PC-3 (cell line): Measurements from ENCODE around the gene ZNF839. TPM values are rescaled to one million over a fixed set of nuclear protein-coding genes. Genes with fewer than 3 reads are reported as not detected.

ENCODE experiments used
- ATAC-seq: fragments of 200-7000 bp; cut with Tn5 transposase; 2 replicates; pipeline ENCODE4 v1.9.1; 2020; ENCODE audit warnings: mild to moderate bottlenecking, moderate library complexity
- BruUV-seq: library from RNA; stranded (reverse); fragments of 400-500 nt; replicated peaks from 2 replicates; lab custom pipeline; 2021; lab: Mats Ljungman, UMichigan
- CTCF ChIA-PET: fragments of 300-600 bp; sonication (Branson Sonifier 250); formaldehyde crosslinking; loops from one replicate; lab custom pipeline; 2022; ENCODE audit warnings: antibody characterized with exemption; lab: Charles Lee
- POLR2A ChIA-PET: fragments of 300-600 bp; sonication (Branson Sonifier 250); formaldehyde crosslinking; loops from one replicate; lab custom pipeline; 2022; ENCODE audit warnings: antibody characterized with exemption; ENCODE audit not compliant: unreplicated experiment; lab: Charles Lee
- DNase-seq: peaks from one replicate; pipeline ENCODE4 v3.0.0-alpha.2; 2015
- H2AFZ ChIP-seq: fragments of 300-600 bp; sonication (generic); 2 replicates; pipeline ENCODE4 v1.6.0; 2016; ENCODE audit warnings: antibody characterized with exemption, low read length
- H3F3A ChIP-seq: fragments of 300-600 bp; sonication (generic); one replicate; pipeline ENCODE4 v1.6.0; 2017; ENCODE audit warnings: antibody characterized with exemption, low read length, control low read depth, mild to moderate bottlenecking; ENCODE audit not compliant: unreplicated experiment
- H3K27ac ChIP-seq: fragments of 300-600 bp; sonication (generic); 2 replicates; pipeline ENCODE4 v1.5.1; 2016; ENCODE audit warnings: mild to moderate bottlenecking, low read length
- H3K27me3 ChIP-seq: fragments of 300-600 bp; sonication (generic); 2 replicates; pipeline ENCODE4 v1.6.1; 2016; ENCODE audit warnings: low read length, mixed read lengths
- H3K36me3 ChIP-seq: fragments of 300-600 bp; sonication (generic); 2 replicates; pipeline ENCODE4 v1.6.1; 2016; ENCODE audit warnings: low read depth, mixed run types, low read length, mixed read lengths
- H3K4me1 ChIP-seq: fragments of 300-600 bp; sonication (generic); 2 replicates; pipeline ENCODE4 v1.5.1; 2016; ENCODE audit warnings: low read length; ENCODE audit not compliant: insufficient read depth
- H3K4me2 ChIP-seq: fragments of 300-600 bp; sonication (generic); 2 replicates; pipeline ENCODE4 v1.6.0; 2016; ENCODE audit warnings: low read length
- H3K4me3 ChIP-seq: fragments of 300-600 bp; sonication (generic); 2 replicates; pipeline ENCODE4 v1.5.1; 2016; ENCODE audit warnings: mild to moderate bottlenecking, low read length, mixed read lengths
- H3K79me2 ChIP-seq: fragments of 300-600 bp; sonication (generic); 2 replicates; pipeline ENCODE4 v1.6.1; 2017; ENCODE audit warnings: low read length, mixed read lengths
- H3K9ac ChIP-seq: fragments of 300-600 bp; sonication (generic); 2 replicates; pipeline ENCODE4 v1.6.0; 2016; ENCODE audit warnings: mild to moderate bottlenecking, low read length
- H3K9me2 ChIP-seq: fragments of 300-600 bp; sonication (generic); replicated peaks from 2 replicates; pipeline ENCODE4 v1.6.1; 2016; ENCODE audit warnings: mixed run types, low read length, mixed read lengths
- H3K9me3 ChIP-seq: fragments of 300-600 bp; sonication (generic); 2 replicates; pipeline ENCODE4 v1.6.1; 2016; ENCODE audit warnings: low read length, mixed read lengths
- H4K20me1 ChIP-seq: fragments of 300-600 bp; sonication (generic); 2 replicates; pipeline ENCODE4 v1.6.1; 2016; ENCODE audit warnings: low read length, mixed read lengths
- EZH2 ChIP-seq: fragments of 300-600 bp; sonication (generic); IDR thresholded peaks from one replicate; pipeline ENCODE4 v1.6.1; 2017; ENCODE audit warnings: antibody characterized with exemption, mild to moderate bottlenecking, low read length; ENCODE audit not compliant: unreplicated experiment
- EZH2phosphoT487 ChIP-seq: fragments of 300-600 bp; sonication (generic); IDR thresholded peaks from 2 replicates; pipeline ENCODE4 v1.6.1; 2018; ENCODE audit warnings: mild to moderate bottlenecking, antibody characterized with exemption, low read length, borderline replicate concordance
- intact Hi-C: fragments of 100-400 bp; cut with micrococcal nuclease; formaldehyde crosslinking; loops from 2 replicates; pipeline ENCODE4 v1.9.0; 2023
- total RNA-seq: library from RNA; depleted of rRNA; stranded (reverse); fragments of >200 nt; gene quantifications from 2 replicates; pipeline ENCODE4 v1.2.3, GENCODE V29; 2014
- TF ChIP-seq, protein P1 (sequence below): fragments of 300-600 bp; sonication (generic); conservative IDR thresholded peaks from 2 replicates; pipeline ENCODE4 v1.5.1; 2017; ENCODE audit warnings: antibody characterized with exemption, low read depth, mild to moderate bottlenecking, low read length

The ZNF839 gene
- total RNA-seq, 1 experiment from 2014 or later = 13.2 TPM

- no peaks in the 10 kb centered on the region for H3K9me2 ChIP-seq
- TF ChIP-seq, protein P1, sequence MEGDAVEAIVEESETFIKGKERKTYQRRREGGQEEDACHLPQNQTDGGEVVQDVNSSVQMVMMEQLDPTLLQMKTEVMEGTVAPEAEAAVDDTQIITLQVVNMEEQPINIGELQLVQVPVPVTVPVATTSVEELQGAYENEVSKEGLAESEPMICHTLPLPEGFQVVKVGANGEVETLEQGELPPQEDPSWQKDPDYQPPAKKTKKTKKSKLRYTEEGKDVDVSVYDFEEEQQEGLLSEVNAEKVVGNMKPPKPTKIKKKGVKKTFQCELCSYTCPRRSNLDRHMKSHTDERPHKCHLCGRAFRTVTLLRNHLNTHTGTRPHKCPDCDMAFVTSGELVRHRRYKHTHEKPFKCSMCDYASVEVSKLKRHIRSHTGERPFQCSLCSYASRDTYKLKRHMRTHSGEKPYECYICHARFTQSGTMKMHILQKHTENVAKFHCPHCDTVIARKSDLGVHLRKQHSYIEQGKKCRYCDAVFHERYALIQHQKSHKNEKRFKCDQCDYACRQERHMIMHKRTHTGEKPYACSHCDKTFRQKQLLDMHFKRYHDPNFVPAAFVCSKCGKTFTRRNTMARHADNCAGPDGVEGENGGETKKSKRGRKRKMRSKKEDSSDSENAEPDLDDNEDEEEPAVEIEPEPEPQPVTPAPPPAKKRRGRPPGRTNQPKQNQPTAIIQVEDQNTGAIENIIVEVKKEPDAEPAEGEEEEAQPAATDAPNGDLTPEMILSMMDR = no peak
- TF ChIP-seq EZH2 (no peak), EZH2phosphoT487 (no peak)
- H3K9ac ChIP-seq = no peak overlapping the region
- H3K36me3 ChIP-seq = peaks cover 10% of the 10 kb centered on the region; the same call in 1 of the 2 replicates
- DNase-seq (no peak), ATAC-seq (no peak)
- no peaks in the 10 kb centered on the region for H3K4me1 ChIP-seq
- no peak overlapping the region for H3K4me3 ChIP-seq
- H2AFZ ChIP-seq = no peak overlapping the region
- intact Hi-C loops = no loop called here
- BruUV-seq = no TSS peak
- no peaks in the 10 kb centered on the region for H3F3A ChIP-seq
- no peaks in the 10 kb centered on the region for H3K79me2 ChIP-seq
- CTCF ChIA-PET = no interaction called here
- no peaks in the 10 kb centered on the region for H4K20me1 ChIP-seq
- H3K4me2 ChIP-seq = no peak overlapping the region
- no peaks in the 10 kb centered on the region for H3K9me3 ChIP-seq
- H3K27ac ChIP-seq = no peak overlapping the region
- H3K27me3 ChIP-seq = no peaks in the 10 kb centered on the region
- POLR2A ChIA-PET = no interaction called here
Observed at GRCh38 chr14:102333390-102333789, 13.8 kb downstream of the ZNF839 start.

DNA sequence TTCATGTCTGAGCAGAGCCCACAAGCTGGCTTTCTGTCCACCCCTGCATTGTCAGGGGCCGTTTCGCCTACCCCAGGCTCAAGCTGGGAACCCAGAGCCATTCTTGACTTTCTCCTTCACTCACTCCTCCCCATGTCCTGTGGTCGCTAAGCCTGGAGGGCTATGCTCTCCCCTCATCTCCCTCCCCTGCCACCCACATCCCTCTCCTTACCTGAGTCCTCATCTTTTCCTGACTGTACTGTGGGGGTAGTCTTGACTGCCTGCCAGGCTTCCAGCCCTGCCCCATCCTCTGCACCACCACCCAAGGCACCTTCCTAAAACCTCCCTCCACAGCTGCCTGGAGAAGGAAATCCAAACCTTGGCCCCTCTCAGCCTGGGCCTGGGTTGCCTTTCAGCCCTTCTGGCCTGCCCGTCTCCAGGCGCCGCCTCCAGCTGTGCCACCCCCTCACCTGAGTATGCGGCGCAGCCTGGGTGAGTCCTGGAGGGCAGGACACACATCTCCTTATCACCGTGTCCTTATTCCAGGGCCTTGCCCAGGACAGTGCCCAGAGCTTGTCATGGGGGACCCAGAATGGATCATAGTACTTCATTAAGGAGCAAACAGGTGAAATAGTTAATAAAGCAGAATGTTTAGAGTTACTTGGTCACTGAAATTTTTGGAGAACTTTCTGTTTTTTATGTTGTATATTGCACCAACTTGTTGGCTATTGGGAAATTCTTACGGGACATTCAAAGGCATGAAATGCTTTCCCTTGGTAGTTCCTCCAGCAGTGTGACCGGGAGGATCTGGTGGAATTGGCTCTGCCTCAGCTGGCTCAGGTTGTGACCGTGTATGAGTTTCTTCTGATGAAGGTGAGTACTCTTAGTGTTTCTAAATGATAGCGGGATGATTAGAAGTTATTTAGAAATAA, 14.5 kb downstream of the ZNF839 start:
- Histone ChIP-seq H2AFZ (no peak overlapping the region), H3K27me3 (no peaks in the 10 kb centered on the region), H3K27ac (no peak overlapping the region), H3K79me2 (no peaks in the 10 kb centered on the region), H3F3A (no peaks in the 10 kb centered on the region), H3K4me2 (no peak overlapping the region), H3K9me3 (no peaks in the 10 kb centered on the region), H4K20me1 (no peaks in the 10 kb centered on the region), H3K9ac (no peak overlapping the region), H3K9me2 (no peaks in the 10 kb centered on the region), H3K4me3 (no peak overlapping the region), H3K4me1 (no peaks in the 10 kb centered on the region), H3K36me3 (peaks cover 14% of the 10 kb centered on the region)
- BruUV-seq = no TSS peak
- TF ChIP-seq, protein P1 = no peak
- TF ChIP-seq EZH2phosphoT487 (no peak), EZH2 (no peak)
- intact Hi-C loops = no loop called here
- CTCF ChIA-PET = no interaction called here
- ATAC-seq = no peak
- no peak for DNase-seq
- POLR2A ChIA-PET = no interaction called here

DNA sequence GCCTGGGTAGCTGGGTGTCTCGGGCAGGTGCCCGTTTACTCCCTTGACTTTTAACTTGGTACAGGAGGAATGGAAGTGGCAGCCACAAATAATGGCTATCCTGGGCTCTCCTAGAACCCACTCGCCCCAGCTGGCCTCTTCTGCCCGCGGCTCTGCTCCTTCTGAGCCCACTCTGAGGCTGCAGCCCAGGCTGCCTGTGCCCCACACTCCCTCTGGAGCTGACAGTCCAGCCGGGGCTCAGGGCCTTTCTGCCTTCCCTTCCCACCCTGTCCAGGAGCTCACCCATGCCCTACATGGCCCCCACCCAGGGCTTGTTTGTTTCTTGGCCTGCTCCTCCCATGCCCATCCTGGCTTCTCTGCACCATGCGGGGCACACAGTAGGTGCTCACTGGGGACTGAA, 15.6 kb downstream of the ZNF839 start:
- no peak overlapping the region for H3K9ac ChIP-seq
- H4K20me1 ChIP-seq = no peaks in the 10 kb centered on the region
- no peak overlapping the region for H3K4me2 ChIP-seq
- no peaks in the 10 kb centered on the region for H3K79me2 ChIP-seq
- ChIA-PET POLR2A (no interaction called here), CTCF (no interaction called here)
- H3K4me1 ChIP-seq = no peaks in the 10 kb centered on the region
- H3K27ac ChIP-seq = no peak overlapping the region
- no peaks in the 10 kb centered on the region for H3F3A ChIP-seq
- no TSS peak for BruUV-seq
- no peaks in the 10 kb centered on the region for H3K27me3 ChIP-seq
- TF ChIP-seq, protein P1 = no peak
- TF ChIP-seq EZH2phosphoT487 = no peak
- TF ChIP-seq EZH2 = no peak
- no peaks in the 10 kb centered on the region for H3K9me3 ChIP-seq
- no peaks in the 10 kb centered on the region for H3K9me2 ChIP-seq
- DNase-seq = no peak
- intact Hi-C loops = no loop called here
- peaks cover 16% of the 10 kb centered on the region for H3K36me3 ChIP-seq
- ATAC-seq = no peak
- no peak overlapping the region for H3K4me3 ChIP-seq
- no peak overlapping the region for H2AFZ ChIP-seq
